T47D (cell line): ENCODE measurements around the gene EXOC5.
A peak's percentile ranks its signal among the peaks of the same experiment; 100 is the strongest.

ENCODE experiments used
- DNase-seq, 2 experiments: peaks; one replicate each; pipeline versions ENCODE4 v3.0.0 to v3.0.0-alpha.2; 2011 to 2012; ENCODE audit warnings: low read depth in 1 of 2, low spot score in 1 of 2
- JUND ChIP-seq: IDR thresholded peaks from 2 replicates; pipeline ENCODE4 v1.6.1; 2012; ENCODE audit warnings: low read depth
- in situ Hi-C: cut with HindIII; loops from 2 replicates; pipeline ENCODE4 v1.10.0; 2016; ENCODE audit warnings: low sequenced_read_pairs, low pct_unique_long_range_greater_than_20kb

The EXOC5 gene

GRCh38 chr14:57268161-57269069, at the start of gene EXOC5, which contains the start of gene AP5M1:
Gene EXOC5, minus strand, starts transcription at chr14:57268905. Its CDS starts 257 bp downstream, at chr14:57268648.
Gene AP5M1, plus strand, starts transcription at chr14:57268971. Its CDS starts 344 bp downstream, at chr14:57269315.
- peak; percentile 77 to 96 for DNase-seq
- in situ Hi-C loops: no loop called here
- no peak for TF ChIP-seq JUND

- no peak for TF ChIP-seq JUND
- DNase-seq: peak; percentile 65 to 89
- in situ Hi-C loops: no loop called here
These were observed 48.6 kb upstream of the EXOC5 start for GRCh38 chr14:57317248-57317833.

- no peak for DNase-seq
- in situ Hi-C loops: no loop called here
- no peak for TF ChIP-seq JUND
These were observed 45.8 kb upstream of the EXOC5 start for GRCh38 chr14:57314396-57315089.

GRCh38 chr14:57302883-57303282, 34.2 kb upstream of the EXOC5 start:
- in situ Hi-C loops: no loop called here
- TF ChIP-seq JUND: no peak
- DNase-seq: no peak

GRCh38 chr14:57299511-57299910, 30.8 kb upstream of the EXOC5 start:
- no peak for TF ChIP-seq JUND
- DNase-seq: no peak
- in situ Hi-C loops: no loop called here

GRCh38 chr14:57297852-57298251, 29.1 kb upstream of the EXOC5 start:
- DNase-seq: no peak
- TF ChIP-seq JUND: no peak
- in situ Hi-C loops: no loop called here

- in situ Hi-C loops: no loop called here
- no peak for DNase-seq
- no peak for TF ChIP-seq JUND
These were observed 26.5 kb upstream of the EXOC5 start for GRCh38 chr14:57295239-57295638.

- no peak for DNase-seq
- in situ Hi-C loops: no loop called here
- no peak for TF ChIP-seq JUND
These were observed 25.4 kb upstream of the EXOC5 start for GRCh38 chr14:57293866-57294837.

GRCh38 chr14:57291692-57292647, 23.3 kb upstream of the EXOC5 start:
- no peak for TF ChIP-seq JUND
- no peak for DNase-seq
- in situ Hi-C loops: no loop called here

- no peak for TF ChIP-seq JUND
- in situ Hi-C loops: no loop called here
- DNase-seq: no peak
These were observed 22.0 kb upstream of the EXOC5 start for GRCh38 chr14:57290751-57291150.

GRCh38 chr14:57287745-57288144, 19.0 kb upstream of the EXOC5 start:
- no peak for TF ChIP-seq JUND
- in situ Hi-C loops: no loop called here
- DNase-seq: no peak
